Measurements from ENCODE around the gene GALR3.

The GALR3 gene

GRCh38 chr22:37816543-37817180, 6.5 kb upstream of the GALR3 start:
- Histone ChIP-seq H3K4me3 (no peak overlapping the region), H3K4me1 (peaks cover 6 to 13% (median 10%) of the 10 kb centered on the region in 10 experiments; a peak in 15 of 20 replicates), H3K9me3 (replicated peaks in 1 of 11) (no peaks in the 10 kb centered on the region), H3K4me2 (no peak overlapping the region), H3K9ac (peak overlapping the region in 1 of 11 experiments; percentile 19; a peak in 3 of 22 replicates), H4K20me1 (peaks cover 0 to 10% (median 0%) of the 10 kb centered on the region in 11 experiments; a peak in 5 of 22 replicates), H3K36me3 (peaks cover 0 to 28% (median 0%) of the 10 kb centered on the region in 11 experiments; a peak in 3 of 22 replicates), H3K27ac (no peak overlapping the region), H3K27me3 (peaks cover 31 to 47% (median 42%) of the 10 kb centered on the region in 11 experiments)
- no peak for TF ChIP-seq Cebpa-rat (IDR thresholded peaks at IDR 0.05)

- Histone ChIP-seq H3K27ac (no peak overlapping the region), H3K4me1 (peaks cover 6 to 18% (median 10%) of the 10 kb centered on the region in 10 experiments; a peak in 15 of 20 replicates), H3K4me2 (peak overlapping the region; percentile 51 to 95 (median 74)), H3K36me3 (peaks cover 0 to 28% (median 0%) of the 10 kb centered on the region in 11 experiments; a peak in 3 of 22 replicates), H3K27me3 (peaks cover 40 to 56% (median 53%) of the 10 kb centered on the region in 11 experiments), H3K9me3 (replicated peaks in 1 of 11) (no peaks in the 10 kb centered on the region), H3K4me3 (peak overlapping the region in 4 of 10 experiments; percentile 23 to 46 (median 34); a peak in 3 of 20 replicates), H4K20me1 (peaks cover 0 to 15% (median 0%) of the 10 kb centered on the region in 11 experiments; a peak in 5 of 22 replicates), H3K9ac (peak overlapping the region in 8 of 11 experiments; percentile 15 to 61 (median 28); a peak in 8 of 22 replicates)
- TF ChIP-seq Cebpa-rat (IDR thresholded peaks at IDR 0.05) = no peak
These were observed 5.3 kb upstream of the GALR3 start for GRCh38 chr22:37817705-37818408.

DNA sequence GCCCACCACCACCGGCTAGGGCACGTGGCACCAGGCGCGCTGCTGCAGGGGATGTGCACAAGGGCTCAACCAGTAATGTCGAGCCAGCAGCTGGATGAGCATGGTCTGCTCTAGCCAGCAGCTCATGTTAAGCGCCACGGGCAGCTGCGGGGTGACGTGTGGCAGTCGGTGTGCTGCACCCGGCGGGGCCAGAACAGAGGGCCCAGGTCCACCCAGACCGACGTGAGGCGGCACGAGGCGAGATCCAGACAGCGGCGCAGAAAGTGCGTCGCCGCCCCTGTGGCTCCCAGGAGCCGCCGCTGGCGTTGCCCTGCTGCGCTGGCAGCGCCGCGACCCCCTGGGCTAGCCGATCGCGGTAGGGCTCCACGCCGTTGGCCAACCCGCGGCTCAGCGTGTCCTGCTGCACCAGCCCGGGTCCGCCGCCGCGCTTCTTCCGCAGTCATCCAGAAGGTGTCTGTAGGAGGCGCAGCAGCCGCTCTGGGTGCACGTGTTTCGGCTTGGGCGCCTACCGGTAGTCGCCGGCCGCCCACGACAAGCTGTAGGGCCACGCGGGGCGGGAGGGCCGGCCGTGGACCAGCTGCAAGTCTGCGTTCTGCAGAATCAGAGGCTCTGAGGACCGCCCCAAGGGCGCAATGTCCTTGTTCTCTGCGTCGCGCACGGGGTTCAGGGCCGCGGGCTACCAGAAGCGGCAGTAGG, 4.6 kb upstream of the GALR3 start:
- peak overlapping the region in 2 of 11 experiments; percentile 35 to 45; a peak in 2 of 22 replicates for H3K9ac ChIP-seq
- peaks cover 6 to 18% (median 10%) of the 10 kb centered on the region in 10 experiments; a peak in 15 of 20 replicates for H3K4me1 ChIP-seq
- no peak overlapping the region for H3K27ac ChIP-seq
- H4K20me1 ChIP-seq = peaks cover 0 to 20% (median 0%) of the 10 kb centered on the region in 11 experiments; a peak in 5 of 22 replicates
- no peak for TF ChIP-seq Cebpa-rat (IDR thresholded peaks at IDR 0.05)
- H3K36me3 ChIP-seq = peaks cover 0 to 28% (median 0%) of the 10 kb centered on the region in 11 experiments; a peak in 3 of 22 replicates
- H3K4me3 ChIP-seq = peak overlapping the region in 6 of 10 experiments; percentile 6 to 43 (median 32); a peak in 8 of 20 replicates
- H3K27me3 ChIP-seq = peaks cover 46 to 63% (median 60%) of the 10 kb centered on the region in 11 experiments
- no peaks in the 10 kb centered on the region for H3K9me3 ChIP-seq (replicated peaks in 1 of 11)
- H3K4me2 ChIP-seq = peak overlapping the region; percentile 36 to 81 (median 57); a peak in 21 of 22 replicates

- H3K4me3 ChIP-seq = peak overlapping the region in 4 of 10 experiments; percentile 6 to 43 (median 34); a peak in 5 of 20 replicates
- H3K9me3 ChIP-seq (replicated peaks in 1 of 11) = no peaks in the 10 kb centered on the region
- peaks cover 50 to 68% (median 65%) of the 10 kb centered on the region in 11 experiments for H3K27me3 ChIP-seq
- peaks cover 0 to 27% (median 0%) of the 10 kb centered on the region in 11 experiments; a peak in 3 of 22 replicates for H3K36me3 ChIP-seq
- TF ChIP-seq Cebpa-rat (IDR thresholded peaks at IDR 0.05) = no peak
- H3K27ac ChIP-seq = no peak overlapping the region
- peak overlapping the region; percentile 36 to 81 (median 57); a peak in 15 of 22 replicates for H3K4me2 ChIP-seq
- no peak overlapping the region for H3K9ac ChIP-seq
- peaks cover 0 to 20% (median 0%) of the 10 kb centered on the region in 11 experiments; a peak in 5 of 22 replicates for H4K20me1 ChIP-seq
- peaks cover 6 to 18% (median 10%) of the 10 kb centered on the region in 10 experiments; a peak in 15 of 20 replicates for H3K4me1 ChIP-seq
These were observed 4.1 kb upstream of the GALR3 start for GRCh38 chr22:37819105-37819433.

DNA sequence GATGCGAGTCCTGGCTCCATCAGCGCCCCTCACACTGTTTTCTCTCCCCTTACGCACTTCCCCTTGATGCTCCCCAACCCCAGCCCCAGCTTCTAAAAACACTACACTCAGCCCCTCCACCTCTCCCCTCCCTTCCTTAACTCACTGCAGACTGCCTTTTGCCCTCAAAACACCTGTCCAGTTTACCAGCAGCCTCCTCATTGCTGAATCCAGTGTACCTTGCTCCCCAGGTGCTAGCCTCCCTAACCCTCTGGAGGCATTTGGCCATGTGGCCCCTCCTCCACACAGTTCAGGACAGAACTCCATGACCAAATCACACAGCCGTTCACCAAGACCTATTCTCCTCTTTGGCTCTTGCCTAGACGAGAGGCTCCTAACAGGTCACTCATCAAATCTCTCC, 2.8 kb upstream of the GALR3 start:
- no peak for TF ChIP-seq Cebpa-rat (IDR thresholded peaks at IDR 0.05)
- Histone ChIP-seq H4K20me1 (peaks cover 0 to 33% (median 0%) of the 10 kb centered on the region in 11 experiments; a peak in 6 of 22 replicates), H3K9me3 (replicated peaks in 1 of 11) (no peaks in the 10 kb centered on the region), H3K27me3 (peaks cover 62 to 81% (median 78%) of the 10 kb centered on the region in 11 experiments), H3K4me3 (no peak overlapping the region), H3K4me2 (no peak overlapping the region), H3K9ac (no peak overlapping the region), H3K36me3 (peaks cover 0 to 15% (median 0%) of the 10 kb centered on the region in 11 experiments; a peak in 2 of 22 replicates), H3K4me1 (peaks cover 6 to 18% (median 10%) of the 10 kb centered on the region in 10 experiments; a peak in 15 of 20 replicates), H3K27ac (no peak overlapping the region)

GRCh38 chr22:37822079-37822833, 926 bp upstream of the GALR3 start:
- TF ChIP-seq Cebpa-rat (IDR thresholded peaks at IDR 0.05) = no peak
- peaks cover 66 to 87% (median 83%) of the 10 kb centered on the region in 11 experiments for H3K27me3 ChIP-seq

DNA sequence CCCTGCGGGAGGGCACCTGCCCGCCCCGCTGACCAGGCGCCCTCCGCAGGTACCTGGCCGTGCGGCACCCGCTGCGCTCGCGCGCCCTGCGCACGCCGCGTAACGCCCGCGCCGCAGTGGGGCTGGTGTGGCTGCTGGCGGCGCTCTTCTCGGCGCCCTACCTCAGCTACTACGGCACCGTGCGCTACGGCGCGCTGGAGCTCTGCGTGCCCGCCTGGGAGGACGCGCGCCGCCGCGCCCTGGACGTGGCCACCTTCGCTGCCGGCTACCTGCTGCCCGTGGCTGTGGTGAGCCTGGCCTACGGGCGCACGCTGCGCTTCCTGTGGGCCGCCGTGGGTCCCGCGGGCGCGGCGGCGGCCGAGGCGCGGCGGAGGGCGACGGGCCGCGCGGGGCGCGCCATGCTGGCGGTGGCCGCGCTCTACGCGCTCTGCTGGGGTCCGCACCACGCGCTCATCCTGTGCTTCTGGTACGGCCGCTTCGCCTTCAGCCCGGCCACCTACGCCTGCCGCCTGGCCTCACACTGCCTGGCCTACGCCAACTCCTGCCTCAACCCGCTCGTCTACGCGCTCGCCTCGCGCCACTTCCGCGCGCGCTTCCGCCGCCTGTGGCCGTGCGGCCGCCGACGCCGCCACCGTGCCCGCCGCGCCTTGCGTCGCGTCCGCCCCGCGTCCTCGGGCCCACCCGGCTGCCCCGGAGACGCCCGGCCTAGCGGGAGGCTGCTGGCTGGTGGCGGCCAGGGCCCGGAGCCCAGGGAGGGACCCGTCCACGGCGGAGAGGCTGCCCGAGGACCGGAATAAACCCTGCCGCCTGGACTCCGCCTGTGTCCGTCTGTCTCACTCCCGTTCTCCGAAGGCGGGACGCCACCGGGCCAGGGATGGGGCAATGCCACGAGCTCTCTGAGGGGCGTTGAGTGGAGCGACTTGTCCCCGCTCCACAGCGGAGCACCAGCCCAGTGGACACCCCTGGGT, 1.8 kb downstream of the GALR3 start:
- TF ChIP-seq Cebpa-rat (IDR thresholded peaks at IDR 0.05) = no peak
- no peak overlapping the region for H3K4me2 ChIP-seq
- H3K9me3 ChIP-seq (replicated peaks in 1 of 11) = no peaks in the 10 kb centered on the region
- H3K36me3 ChIP-seq = peaks cover 11 to 20% (median 18%) of the 10 kb centered on the region in 11 experiments; a peak in 21 of 22 replicates
- H3K4me1 ChIP-seq = peaks cover 0 to 5% (median 0%) of the 10 kb centered on the region in 10 experiments; a peak in 2 of 20 replicates
- no peak overlapping the region for H3K27ac ChIP-seq
- H3K9ac ChIP-seq = no peak overlapping the region
- no peak overlapping the region for H3K4me3 ChIP-seq
- peaks cover 0 to 27% (median 0%) of the 10 kb centered on the region in 11 experiments; a peak in 5 of 22 replicates for H4K20me1 ChIP-seq
- peaks cover 43 to 60% (median 56%) of the 10 kb centered on the region in 11 experiments for H3K27me3 ChIP-seq

More at GRCh38 chr22:37822079-37822833, 926 bp upstream of the GALR3 start:
- H3K4me2 ChIP-seq = peak overlapping the region in 4 of 11 experiments; percentile 7 to 30 (median 20); a peak in 3 of 22 replicates
- H4K20me1 ChIP-seq = peaks cover 0 to 37% (median 0%) of the 10 kb centered on the region in 11 experiments; a peak in 6 of 22 replicates
- no peaks in the 10 kb centered on the region for H3K9me3 ChIP-seq (replicated peaks in 1 of 11)
- no peak overlapping the region for H3K27ac ChIP-seq
- no peaks in the 10 kb centered on the region for H3K36me3 ChIP-seq
- H3K4me1 ChIP-seq = peaks cover 6 to 18% (median 10%) of the 10 kb centered on the region in 10 experiments; a peak in 15 of 20 replicates
- H3K4me3 ChIP-seq = no peak overlapping the region
- H3K9ac ChIP-seq = peak overlapping the region in 1 of 11 experiments; percentile 3; a peak in 1 of 22 replicates

Data from BLaER1 treated with 17β-estradiol and CSF1 and Interleukin-3, amounts not matched to agents 10 nM and 100 nM (cell line).